ENCODE results near the gene SFTA2.
A peak's percentile ranks its signal among the peaks of the same experiment; 100 is the strongest.

Gene SFTA2

DNA sequence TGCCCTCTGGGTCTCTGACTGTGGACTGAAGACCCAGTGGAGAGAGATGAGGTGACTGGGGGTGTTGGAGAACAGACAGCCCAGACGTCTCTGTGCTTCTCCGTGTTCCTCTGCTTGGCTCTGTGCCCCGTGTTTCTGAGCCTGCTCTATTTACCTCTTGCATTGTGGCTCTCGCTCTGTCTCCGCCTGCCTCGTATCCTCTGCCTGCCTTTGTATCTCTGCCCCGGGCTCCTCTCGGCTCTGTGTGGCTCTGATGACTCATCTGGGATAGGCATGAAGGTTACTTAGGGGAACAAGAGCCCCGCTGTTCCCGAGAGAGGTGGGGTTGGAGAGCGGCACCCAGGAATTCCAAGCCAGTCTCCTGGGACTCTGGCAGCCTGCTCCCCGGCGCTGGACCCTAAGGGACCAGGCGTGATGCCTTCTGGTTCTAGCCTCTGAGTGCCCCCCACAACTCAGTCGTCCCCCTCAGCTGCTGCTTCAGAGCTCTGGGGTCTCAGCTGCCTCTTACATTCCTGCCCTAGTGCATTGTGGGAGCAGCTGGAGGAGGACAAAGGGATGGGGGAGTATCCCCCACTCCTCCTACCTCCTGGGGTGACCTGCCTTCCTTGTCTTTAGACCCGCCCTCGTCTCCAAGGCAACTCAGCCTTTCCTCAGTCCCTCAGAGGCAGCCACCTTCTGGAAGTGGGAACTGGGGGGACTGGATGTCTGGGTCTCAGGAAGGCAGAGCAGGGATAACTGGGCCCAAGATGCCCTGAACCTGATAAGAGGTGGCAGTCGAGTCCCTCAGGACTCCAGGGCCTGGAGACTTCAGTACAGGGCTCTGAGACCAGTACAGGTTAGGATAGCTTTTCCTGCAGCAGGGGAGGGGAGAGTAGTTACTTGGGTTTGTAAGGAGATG lies 45.7 kb downstream of the SFTA2 start:
- H3K4me1 ChIP-seq (ENCODE audit: control insufficient read depth, insufficient read depth, low read length): peaks cover 25% of the 10 kb centered on the region
- no peaks in the 10 kb centered on the region for H3K9me3 ChIP-seq (ENCODE audit: control insufficient read depth, low read length)
- peak overlapping the region; percentile 55 for H3K4me3 ChIP-seq (ENCODE audit: insufficient read depth, low read depth, low read length)
- WGBS, 2 experiments: 0 to 1% methylated on average over 18 of the region's 18 CpGs
- no peaks in the 10 kb centered on the region for H3K27me3 ChIP-seq (ENCODE audit: control insufficient read depth, insufficient read depth, low read length, poor library complexity, severe bottlenecking)
- peaks cover 25% of the 10 kb centered on the region for H3K36me3 ChIP-seq (ENCODE audit: control insufficient read depth, insufficient read depth, low read length)
- H3K27ac ChIP-seq (ENCODE audit: insufficient read depth, low read depth, low read length, poor library complexity, severe bottlenecking): peak overlapping the region; percentile 96

GRCh38 chr6:30885481-30885998 lies 46.4 kb downstream of the SFTA2 start:
- Histone ChIP-seq H3K27me3 (ENCODE audit: control insufficient read depth, insufficient read depth, low read length, poor library complexity, severe bottlenecking) (no peaks in the 10 kb centered on the region), H3K9me3 (ENCODE audit: control insufficient read depth, low read length) (no peaks in the 10 kb centered on the region), H3K4me3 (ENCODE audit: insufficient read depth, low read depth, low read length) (peak overlapping the region; percentile 55), H3K36me3 (ENCODE audit: control insufficient read depth, insufficient read depth, low read length) (peaks cover 18% of the 10 kb centered on the region), H3K27ac (ENCODE audit: insufficient read depth, low read depth, low read length, poor library complexity, severe bottlenecking) (peak overlapping the region; percentile 96), H3K4me1 (ENCODE audit: control insufficient read depth, insufficient read depth, low read length) (peaks cover 20% of the 10 kb centered on the region)
- 22 to 25% methylated on average over 7 of the region's 7 CpGs for WGBS, 2 experiments

DNA sequence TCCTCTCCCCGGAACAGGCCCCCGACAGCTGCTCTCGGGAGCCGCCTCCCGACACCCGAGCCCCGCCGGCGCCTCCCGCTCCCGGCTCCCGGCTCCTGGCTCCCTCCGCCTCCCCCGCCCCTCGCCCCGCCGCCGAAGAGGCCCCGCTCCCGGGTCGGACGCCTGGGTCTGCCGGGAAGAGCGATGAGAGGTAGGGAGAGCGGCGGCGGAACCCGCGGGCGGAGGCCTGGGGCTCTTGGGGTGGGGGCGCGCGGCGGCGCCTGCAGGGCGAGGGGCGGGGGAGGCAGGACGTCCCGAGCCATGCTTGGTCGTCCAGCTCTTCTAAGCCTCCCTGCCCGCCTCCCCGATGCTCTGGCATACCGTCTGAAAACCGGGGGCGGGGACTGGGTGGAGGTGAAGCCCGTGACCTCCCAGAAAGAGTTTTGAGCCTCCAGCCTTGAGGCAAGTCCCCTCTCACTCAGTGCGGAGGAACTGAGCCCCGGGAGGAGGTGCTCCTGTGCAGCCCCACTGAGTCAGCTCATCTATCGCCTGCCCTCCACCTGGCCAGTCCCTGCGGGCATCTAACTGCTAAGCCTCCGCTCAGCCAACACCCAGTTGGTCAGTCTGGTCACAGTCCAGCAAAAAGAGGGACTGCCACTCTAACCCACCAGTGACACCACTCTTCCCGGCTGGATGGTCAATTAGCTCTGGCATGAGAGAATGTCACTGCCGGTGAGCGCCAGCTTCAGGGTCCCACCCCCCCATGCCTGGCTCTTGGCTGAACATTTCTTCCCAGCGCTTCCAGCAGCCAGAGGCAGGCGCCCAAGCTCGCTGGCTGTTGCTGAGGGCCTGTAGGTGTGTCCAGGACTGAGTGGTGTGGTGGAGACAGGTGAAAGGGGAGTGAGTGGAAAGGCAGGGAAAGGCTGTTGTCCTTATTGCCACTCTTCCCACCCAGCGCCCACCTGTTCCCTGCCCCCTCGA lies 47.2 kb downstream of the SFTA2 start:
- Histone ChIP-seq H3K4me1 (ENCODE audit: control insufficient read depth, insufficient read depth, low read length) (peaks cover 20% of the 10 kb centered on the region), H3K36me3 (ENCODE audit: control insufficient read depth, insufficient read depth, low read length) (peaks cover 13% of the 10 kb centered on the region), H3K27ac (ENCODE audit: insufficient read depth, low read depth, low read length, poor library complexity, severe bottlenecking) (peak overlapping the region; percentile 96), H3K27me3 (ENCODE audit: control insufficient read depth, insufficient read depth, low read length, poor library complexity, severe bottlenecking) (no peaks in the 10 kb centered on the region), H3K9me3 (ENCODE audit: control insufficient read depth, low read length) (no peaks in the 10 kb centered on the region), H3K4me3 (ENCODE audit: insufficient read depth, low read depth, low read length) (peak overlapping the region; percentile 55)
- WGBS, 2 experiments: 3% methylated on average over 59 of the region's 59 CpGs

GRCh38 chr6:30883685-30884520 lies 48.1 kb downstream of the SFTA2 start, which contains the start of gene DDR1:
Gene DDR1, plus strand, starts transcription at chr6:30884519. Its CDS starts 4,211 bp downstream, at chr6:30888730.
- Histone ChIP-seq H3K36me3 (ENCODE audit: control insufficient read depth, insufficient read depth, low read length) (peaks cover 5% of the 10 kb centered on the region), H3K4me3 (ENCODE audit: insufficient read depth, low read depth, low read length) (peak within 1 kb of the TSS; percentile 55), H3K27ac (ENCODE audit: insufficient read depth, low read depth, low read length, poor library complexity, severe bottlenecking) (peak within 1 kb of the TSS; percentile 96), H3K4me1 (ENCODE audit: control insufficient read depth, insufficient read depth, low read length) (peaks cover 24% of the 10 kb centered on the region), H3K9me3 (ENCODE audit: control insufficient read depth, low read length) (no peaks in the 10 kb centered on the region), H3K27me3 (ENCODE audit: control insufficient read depth, insufficient read depth, low read length, poor library complexity, severe bottlenecking) (no peaks in the 10 kb centered on the region)
- WGBS, 2 experiments: 1% methylated on average over 62 of the region's 62 CpGs

DNA sequence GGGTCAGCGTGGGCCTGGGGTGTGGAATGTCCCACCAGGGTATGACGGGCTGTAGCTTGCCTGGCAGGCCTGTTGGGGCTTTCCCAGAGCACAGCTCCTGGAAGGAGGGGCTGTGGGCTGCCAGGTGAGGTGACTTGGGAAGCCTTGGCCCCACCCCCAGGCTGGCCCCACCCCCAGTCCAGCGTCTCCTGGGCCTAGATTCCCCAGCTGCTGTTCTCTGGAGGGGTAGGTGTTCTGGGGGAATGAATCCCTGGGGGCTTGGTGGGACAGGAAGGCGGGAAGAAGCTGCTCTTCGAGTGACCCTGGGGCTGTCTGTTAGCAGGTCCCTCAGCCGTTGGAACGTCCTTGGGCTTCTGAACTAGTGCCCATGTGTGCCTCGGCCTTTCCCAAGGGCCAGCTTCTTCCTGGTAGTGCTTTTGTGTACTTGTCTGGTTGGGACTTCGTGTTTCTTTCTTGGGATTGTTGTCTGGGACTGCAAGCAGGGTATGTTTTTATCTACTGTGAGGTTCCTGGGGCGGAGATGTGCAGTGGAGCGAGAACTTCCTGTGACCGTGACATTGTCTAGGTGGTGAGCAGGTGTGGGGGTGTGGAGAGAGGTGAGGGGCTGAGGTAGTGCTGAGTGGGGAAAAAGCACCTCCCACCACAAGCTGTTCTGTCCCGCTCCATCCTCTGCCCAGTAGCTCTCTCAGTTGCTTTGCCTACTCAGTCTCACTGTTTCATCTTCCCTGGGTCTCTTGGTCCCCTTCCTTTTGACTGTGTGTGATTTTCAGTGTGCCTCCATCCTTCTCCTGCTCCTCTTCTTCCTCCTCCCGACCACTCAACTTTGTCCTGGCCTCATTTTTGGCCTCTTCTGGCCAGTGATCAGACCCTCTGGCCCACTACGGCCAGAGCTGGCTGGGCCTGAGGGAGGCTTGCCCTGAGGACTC lies 48.9 kb downstream of the SFTA2 start:
- Histone ChIP-seq H3K27ac (ENCODE audit: insufficient read depth, low read depth, low read length, poor library complexity, severe bottlenecking) (peak overlapping the region; percentile 88), H3K4me3 (ENCODE audit: insufficient read depth, low read depth, low read length) (peak overlapping the region; percentile 55), H3K9me3 (ENCODE audit: control insufficient read depth, low read length) (no peaks in the 10 kb centered on the region), H3K27me3 (ENCODE audit: control insufficient read depth, insufficient read depth, low read length, poor library complexity, severe bottlenecking) (no peaks in the 10 kb centered on the region), H3K4me1 (ENCODE audit: control insufficient read depth, insufficient read depth, low read length) (peaks cover 30% of the 10 kb centered on the region), H3K36me3 (ENCODE audit: control insufficient read depth, insufficient read depth, low read length) (no peaks in the 10 kb centered on the region)
- WGBS, 2 experiments: 15 to 16% methylated on average over 15 of the region's 15 CpGs

DNA sequence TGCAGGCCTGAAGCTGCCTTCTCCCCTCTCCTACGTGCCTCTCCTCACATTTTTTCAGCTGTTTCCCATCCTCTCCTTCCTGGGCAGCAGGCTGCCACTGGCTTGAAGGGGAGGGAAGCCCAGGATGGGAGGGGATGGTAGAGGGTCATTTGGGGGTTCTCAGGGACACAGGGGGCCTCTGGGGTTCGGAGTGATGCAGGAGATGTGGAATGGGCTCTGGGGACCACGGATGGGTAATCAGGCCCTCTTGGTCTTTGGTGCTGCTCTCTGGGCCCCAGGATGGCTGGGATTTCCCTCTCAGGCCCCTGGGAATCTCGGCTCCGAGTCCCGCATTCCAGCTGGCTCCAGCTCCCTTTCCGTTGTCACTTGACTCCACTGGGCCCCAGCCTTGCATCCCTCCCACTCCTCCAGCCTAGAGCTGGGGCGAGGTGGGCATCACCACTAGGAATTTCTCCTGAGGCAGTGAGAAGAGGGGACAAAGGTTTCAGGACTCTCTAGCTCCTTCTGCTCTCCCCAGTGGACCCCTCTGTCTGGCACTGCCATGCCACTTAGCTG lies 49.7 kb downstream of the SFTA2 start:
- 4 to 6% methylated on average over 8 of the region's 8 CpGs for WGBS, 2 experiments
- H3K36me3 ChIP-seq (ENCODE audit: control insufficient read depth, insufficient read depth, low read length): no peaks in the 10 kb centered on the region
- H3K4me3 ChIP-seq (ENCODE audit: insufficient read depth, low read depth, low read length): peak overlapping the region; percentile 55
- peak overlapping the region; percentile 88 for H3K27ac ChIP-seq (ENCODE audit: insufficient read depth, low read depth, low read length, poor library complexity, severe bottlenecking)
- no peaks in the 10 kb centered on the region for H3K9me3 ChIP-seq (ENCODE audit: control insufficient read depth, low read length)
- H3K4me1 ChIP-seq (ENCODE audit: control insufficient read depth, insufficient read depth, low read length): peaks cover 27% of the 10 kb centered on the region
- no peaks in the 10 kb centered on the region for H3K27me3 ChIP-seq (ENCODE audit: control insufficient read depth, insufficient read depth, low read length, poor library complexity, severe bottlenecking)

DNA sequence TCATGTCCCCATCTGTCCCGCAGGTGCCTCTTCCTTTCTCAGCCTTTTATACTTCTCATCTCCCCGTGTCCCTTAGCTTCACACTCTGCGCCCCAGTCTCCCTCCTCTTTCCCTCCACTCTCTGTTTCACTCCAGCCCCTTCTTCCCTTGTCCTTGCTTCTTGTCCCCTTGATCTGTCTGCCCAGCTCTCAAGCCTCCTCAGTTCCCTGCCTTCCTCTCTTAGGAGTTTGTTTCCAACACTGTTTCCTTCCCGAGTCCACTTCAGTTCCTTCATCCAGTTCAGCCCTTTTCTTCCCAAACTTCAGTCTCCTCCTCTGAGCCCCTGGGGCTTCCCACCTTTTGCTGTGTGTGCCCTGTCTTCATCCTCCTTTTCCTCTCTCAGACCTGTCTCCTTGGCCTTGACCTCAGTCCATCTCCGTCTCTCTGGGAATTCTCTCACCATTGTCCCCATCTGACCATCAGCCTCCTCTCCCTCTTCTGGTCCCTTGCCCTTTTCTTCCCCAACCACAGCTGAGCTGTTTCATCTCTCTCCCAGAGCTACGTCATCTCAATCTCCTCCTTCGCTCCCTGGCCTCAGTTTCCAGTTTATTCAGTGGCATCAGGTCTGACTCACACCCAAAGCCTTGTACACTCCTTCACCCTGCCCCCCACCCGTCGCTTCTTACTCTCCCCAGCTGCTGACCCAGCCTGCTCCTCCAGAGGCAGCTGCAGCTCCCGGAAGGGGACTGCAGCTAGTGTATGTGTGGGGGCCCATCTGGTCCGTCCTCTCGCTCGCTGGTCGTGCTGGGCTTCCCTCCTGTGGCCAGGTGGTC lies 50.4 kb downstream of the SFTA2 start:
- Histone ChIP-seq H3K9me3 (ENCODE audit: control insufficient read depth, low read length) (no peaks in the 10 kb centered on the region), H3K36me3 (ENCODE audit: control insufficient read depth, insufficient read depth, low read length) (no peaks in the 10 kb centered on the region), H3K27me3 (ENCODE audit: control insufficient read depth, insufficient read depth, low read length, poor library complexity, severe bottlenecking) (no peaks in the 10 kb centered on the region), H3K27ac (ENCODE audit: insufficient read depth, low read depth, low read length, poor library complexity, severe bottlenecking) (peak overlapping the region; percentile 88), H3K4me3 (ENCODE audit: insufficient read depth, low read depth, low read length) (peak overlapping the region; percentile 55), H3K4me1 (ENCODE audit: control insufficient read depth, insufficient read depth, low read length) (peaks cover 22% of the 10 kb centered on the region)
- 16 to 19% methylated on average over 14 of the region's 14 CpGs for WGBS, 2 experiments
